Measurements from ENCODE around the gene KRT8.
"Not testable (repeated sequence)": the region's sequence is repeated elsewhere in the genome, so short reads cannot be mapped to it uniquely, and the experiment has no call there.

The KRT8 gene

GRCh38 chr12:52904509-52905300 lies at the start of gene KRT8:
Gene KRT8 (minus strand): TSS chr12:52905076. CDS start chr12:52904981, 95 bp downstream.
- TF ChIP-seq CTCF (IDR thresholded peaks at IDR 0.05), result peak; percentile 36
- Mint-ChIP-seq H3K4me3 (peak within 1 kb of the TSS; percentile 92), H3K27ac (peak within 1 kb of the TSS; percentile 94), H3K36me3 (ENCODE audit: low read depth) (peaks cover 24% of the 10 kb centered on the region), H3K4me1 (peaks cover 62% of the 10 kb centered on the region)
- peak; percentile 66 for DNase-seq
- not testable (repeated sequence) for H3K9me3 Mint-ChIP-seq; H3K27me3 Mint-ChIP-seq (ENCODE audit: low read depth, poor library complexity)

GRCh38 chr12:52953181-52953841 lies 48.4 kb upstream of the KRT8 start:
- no peaks in the 10 kb centered on the region for H3K9me3 Mint-ChIP-seq
- peaks cover 27% of the 10 kb centered on the region for H3K36me3 Mint-ChIP-seq (ENCODE audit: low read depth)
- H3K27me3 Mint-ChIP-seq (ENCODE audit: low read depth, poor library complexity), result no peaks in the 10 kb centered on the region
- H3K4me1 Mint-ChIP-seq, result peaks cover 28% of the 10 kb centered on the region
- H3K4me3 Mint-ChIP-seq, result no peak overlapping the region
- no peak for TF ChIP-seq CTCF (IDR thresholded peaks at IDR 0.05)
- DNase-seq, result no peak
- H3K27ac Mint-ChIP-seq, result peak overlapping the region; percentile 86

GRCh38 chr12:52952076-52952801 lies 47.4 kb upstream of the KRT8 start:
- H3K27ac Mint-ChIP-seq, result no peak overlapping the region
- H3K27me3 Mint-ChIP-seq (ENCODE audit: low read depth, poor library complexity), result no peaks in the 10 kb centered on the region
- no peak overlapping the region for H3K4me3 Mint-ChIP-seq
- no peak for TF ChIP-seq CTCF (IDR thresholded peaks at IDR 0.05)
- peaks cover 38% of the 10 kb centered on the region for H3K4me1 Mint-ChIP-seq
- no peaks in the 10 kb centered on the region for H3K9me3 Mint-ChIP-seq
- DNase-seq, result no peak
- H3K36me3 Mint-ChIP-seq (ENCODE audit: low read depth), result peaks cover 27% of the 10 kb centered on the region

GRCh38 chr12:52951640-52952039 lies 46.8 kb upstream of the KRT8 start:
- peak overlapping the region; percentile 33 for H3K4me3 Mint-ChIP-seq
- peaks cover 43% of the 10 kb centered on the region for H3K4me1 Mint-ChIP-seq
- H3K27me3 Mint-ChIP-seq (ENCODE audit: low read depth, poor library complexity), result peaks cover 3% of the 10 kb centered on the region
- peak overlapping the region; percentile 51 for H3K27ac Mint-ChIP-seq
- no peak for DNase-seq
- peaks cover 27% of the 10 kb centered on the region for H3K36me3 Mint-ChIP-seq (ENCODE audit: low read depth)
- no peaks in the 10 kb centered on the region for H3K9me3 Mint-ChIP-seq
- TF ChIP-seq CTCF (IDR thresholded peaks at IDR 0.05), result no peak

GRCh38 chr12:52951126-52951525 lies 46.2 kb upstream of the KRT8 start:
- peaks cover 27% of the 10 kb centered on the region for H3K36me3 Mint-ChIP-seq (ENCODE audit: low read depth)
- peaks cover 3% of the 10 kb centered on the region for H3K27me3 Mint-ChIP-seq (ENCODE audit: low read depth, poor library complexity)
- no peak for TF ChIP-seq CTCF (IDR thresholded peaks at IDR 0.05)
- H3K4me3 Mint-ChIP-seq, result peak overlapping the region; percentile 89
- H3K27ac Mint-ChIP-seq, result peak overlapping the region; percentile 51
- DNase-seq, result no peak
- no peaks in the 10 kb centered on the region for H3K9me3 Mint-ChIP-seq
- peaks cover 49% of the 10 kb centered on the region for H3K4me1 Mint-ChIP-seq
